Stimulated activated naive CD8-positive, alpha-beta T cell treated with anti-CD3 and anti-CD28 coated beads, Interleukin-15, Interleukin-2, amounts not matched to agents 100 ng/mL and 50 ng/mL, for 24 hours (primary cell): ENCODE measurements around the gene RTEL1.
"Not testable (repeated sequence)": the region's sequence is repeated elsewhere in the genome, so short reads cannot be mapped to it uniquely, and the experiment has no call there.

Experiments
- H3K27ac Mint-ChIP-seq: one replicate; pipeline ENCODE4 v1.8.0; 2021; ENCODE audit warnings: mild to moderate bottlenecking, mixed read lengths
- H3K27me3 Mint-ChIP-seq: one replicate; pipeline ENCODE4 v1.8.0; 2021; ENCODE audit warnings: mixed read lengths
- H3K36me3 Mint-ChIP-seq: one replicate; pipeline ENCODE4 v1.8.0; 2021; ENCODE audit warnings: low read depth, mixed read lengths
- H3K4me1 Mint-ChIP-seq: one replicate; pipeline ENCODE4 v1.8.0; 2021; ENCODE audit warnings: low read depth, mixed read lengths
- H3K4me3 Mint-ChIP-seq: one replicate; pipeline ENCODE4 v1.8.0; 2021; ENCODE audit warnings: mild to moderate bottlenecking, mixed read lengths
- H3K9me3 Mint-ChIP-seq: one replicate; pipeline ENCODE4 v1.8.0; 2021; ENCODE audit warnings: mixed read lengths

Gene RTEL1

GRCh38 chr20:63657937-63658748 is at the start of gene RTEL1:
Gene RTEL1, plus strand, starts transcription at chr20:63658312. Its CDS starts 1,091 bp downstream, at chr20:63659403.
- Mint-ChIP-seq H3K27ac (peak within 1 kb of the TSS; percentile 94), H3K27me3 (no peaks in the 10 kb centered on the region), H3K4me1 (peaks cover 44% of the 10 kb centered on the region), H3K4me3 (peak within 1 kb of the TSS; percentile 98), H3K36me3 (peaks cover 13% of the 10 kb centered on the region), H3K9me3 (no peaks in the 10 kb centered on the region)

GRCh38 chr20:63610581-63611435 is 47.3 kb upstream of the RTEL1 start:
- H3K9me3 Mint-ChIP-seq, result no peaks in the 10 kb centered on the region
- H3K27ac Mint-ChIP-seq, result no peak overlapping the region
- H3K27me3 Mint-ChIP-seq, result no peaks in the 10 kb centered on the region
- peaks cover 11% of the 10 kb centered on the region for H3K4me1 Mint-ChIP-seq
- H3K36me3 Mint-ChIP-seq, result peaks cover 18% of the 10 kb centered on the region
- H3K4me3 Mint-ChIP-seq, result no peak overlapping the region

GRCh38 chr20:63611646-63612045 is 46.5 kb upstream of the RTEL1 start:
- peaks cover 18% of the 10 kb centered on the region for H3K36me3 Mint-ChIP-seq
- no peak overlapping the region for H3K4me3 Mint-ChIP-seq
- H3K27me3 Mint-ChIP-seq, result no peaks in the 10 kb centered on the region
- H3K27ac Mint-ChIP-seq, result no peak overlapping the region
- no peaks in the 10 kb centered on the region for H3K9me3 Mint-ChIP-seq
- H3K4me1 Mint-ChIP-seq, result peaks cover 8% of the 10 kb centered on the region

GRCh38 chr20:63612276-63612931 is 45.7 kb upstream of the RTEL1 start:
- H3K27me3 Mint-ChIP-seq, result no peaks in the 10 kb centered on the region
- H3K36me3 Mint-ChIP-seq, result peaks cover 25% of the 10 kb centered on the region
- no peaks in the 10 kb centered on the region for H3K9me3 Mint-ChIP-seq
- H3K27ac Mint-ChIP-seq, result no peak overlapping the region
- no peak overlapping the region for H3K4me3 Mint-ChIP-seq
- H3K4me1 Mint-ChIP-seq, result peaks cover 5% of the 10 kb centered on the region

GRCh38 chr20:63613863-63614594 is 44.1 kb upstream of the RTEL1 start:
- H3K27me3 Mint-ChIP-seq, H3K9me3 Mint-ChIP-seq, H3K4me1 Mint-ChIP-seq, H3K27ac Mint-ChIP-seq, H3K4me3 Mint-ChIP-seq: not testable (repeated sequence)
- H3K36me3 Mint-ChIP-seq, result peaks cover 33% of the 10 kb centered on the region

GRCh38 chr20:63617092-63617875 is 40.8 kb upstream of the RTEL1 start:
- H3K9me3 Mint-ChIP-seq, result no peaks in the 10 kb centered on the region
- H3K36me3 Mint-ChIP-seq, result peaks cover 33% of the 10 kb centered on the region

GRCh38 chr20:63617876-63618265 is 40.2 kb upstream of the RTEL1 start:
- H3K27me3 Mint-ChIP-seq, result no peaks in the 10 kb centered on the region
- H3K36me3 Mint-ChIP-seq, result peaks cover 34% of the 10 kb centered on the region
- H3K4me3 Mint-ChIP-seq, result no peak overlapping the region
- H3K4me1 Mint-ChIP-seq, result peaks cover 12% of the 10 kb centered on the region
- no peaks in the 10 kb centered on the region for H3K9me3 Mint-ChIP-seq
- H3K27ac Mint-ChIP-seq, result no peak overlapping the region

More at GRCh38 chr20:63617092-63617875, 40.8 kb upstream of the RTEL1 start:
- Mint-ChIP-seq H3K4me3 (no peak overlapping the region), H3K4me1 (peaks cover 8% of the 10 kb centered on the region), H3K27ac (no peak overlapping the region), H3K27me3 (no peaks in the 10 kb centered on the region)

- no peak overlapping the region for H3K4me3 Mint-ChIP-seq
- no peaks in the 10 kb centered on the region for H3K27me3 Mint-ChIP-seq
- H3K36me3 Mint-ChIP-seq, result peaks cover 32% of the 10 kb centered on the region
- H3K27ac Mint-ChIP-seq, result no peak overlapping the region
- peaks cover 8% of the 10 kb centered on the region for H3K4me1 Mint-ChIP-seq
- H3K9me3 Mint-ChIP-seq, result no peaks in the 10 kb centered on the region
Observed at GRCh38 chr20:63618291-63618980, 39.7 kb upstream of the RTEL1 start.

- Mint-ChIP-seq H3K27ac (no peak overlapping the region), H3K9me3 (no peaks in the 10 kb centered on the region), H3K4me3 (no peak overlapping the region), H3K4me1 (peaks cover 8% of the 10 kb centered on the region), H3K36me3 (peaks cover 28% of the 10 kb centered on the region), H3K27me3 (no peaks in the 10 kb centered on the region)
Observed at GRCh38 chr20:63619086-63619485, 39.0 kb upstream of the RTEL1 start.

GRCh38 chr20:63619505-63619904 is 38.6 kb upstream of the RTEL1 start:
- Mint-ChIP-seq H3K27ac (no peak overlapping the region), H3K4me1 (peaks cover 8% of the 10 kb centered on the region), H3K27me3 (no peaks in the 10 kb centered on the region), H3K36me3 (peaks cover 28% of the 10 kb centered on the region), H3K4me3 (no peak overlapping the region), H3K9me3 (no peaks in the 10 kb centered on the region)

GRCh38 chr20:63620991-63621390 is 37.1 kb upstream of the RTEL1 start:
- peaks cover 12% of the 10 kb centered on the region for H3K4me1 Mint-ChIP-seq
- H3K4me3 Mint-ChIP-seq, result no peak overlapping the region
- H3K27ac Mint-ChIP-seq, result no peak overlapping the region
- H3K27me3 Mint-ChIP-seq, result no peaks in the 10 kb centered on the region
- peaks cover 21% of the 10 kb centered on the region for H3K36me3 Mint-ChIP-seq
- H3K9me3 Mint-ChIP-seq, result no peaks in the 10 kb centered on the region

GRCh38 chr20:63622096-63622495 is 36.0 kb upstream of the RTEL1 start:
- Mint-ChIP-seq H3K4me3 (no peak overlapping the region), H3K27me3 (no peaks in the 10 kb centered on the region), H3K4me1 (peaks cover 12% of the 10 kb centered on the region), H3K9me3 (no peaks in the 10 kb centered on the region), H3K27ac (no peak overlapping the region), H3K36me3 (peaks cover 18% of the 10 kb centered on the region)

- peaks cover 14% of the 10 kb centered on the region for H3K36me3 Mint-ChIP-seq
- H3K4me1 Mint-ChIP-seq, result peaks cover 12% of the 10 kb centered on the region
- no peaks in the 10 kb centered on the region for H3K9me3 Mint-ChIP-seq
- H3K27me3 Mint-ChIP-seq, result no peaks in the 10 kb centered on the region
- no peak overlapping the region for H3K27ac Mint-ChIP-seq
- no peak overlapping the region for H3K4me3 Mint-ChIP-seq
Observed at GRCh38 chr20:63622732-63623131, 35.4 kb upstream of the RTEL1 start.
